PC-9 (cell line): ENCODE results near the gene LAMB4.

Experiments used
- EZH2 ChIP-seq: fragments of 200-600 bp; sonication (generic); IDR thresholded peaks from 2 replicates; pipeline ENCODE4 v1.8.0; 2017; ENCODE audit warnings: antibody characterized with exemption, low read depth
- TF ChIP-seq, protein P1 (sequence below): fragments of 200-600 bp; sonication (generic); conservative IDR thresholded peaks from 2 replicates; pipeline ENCODE4 v1.6.1; 2017; ENCODE audit warnings: mixed run types, antibody characterized with exemption, mild to moderate bottlenecking, moderate library complexity

DNA sequence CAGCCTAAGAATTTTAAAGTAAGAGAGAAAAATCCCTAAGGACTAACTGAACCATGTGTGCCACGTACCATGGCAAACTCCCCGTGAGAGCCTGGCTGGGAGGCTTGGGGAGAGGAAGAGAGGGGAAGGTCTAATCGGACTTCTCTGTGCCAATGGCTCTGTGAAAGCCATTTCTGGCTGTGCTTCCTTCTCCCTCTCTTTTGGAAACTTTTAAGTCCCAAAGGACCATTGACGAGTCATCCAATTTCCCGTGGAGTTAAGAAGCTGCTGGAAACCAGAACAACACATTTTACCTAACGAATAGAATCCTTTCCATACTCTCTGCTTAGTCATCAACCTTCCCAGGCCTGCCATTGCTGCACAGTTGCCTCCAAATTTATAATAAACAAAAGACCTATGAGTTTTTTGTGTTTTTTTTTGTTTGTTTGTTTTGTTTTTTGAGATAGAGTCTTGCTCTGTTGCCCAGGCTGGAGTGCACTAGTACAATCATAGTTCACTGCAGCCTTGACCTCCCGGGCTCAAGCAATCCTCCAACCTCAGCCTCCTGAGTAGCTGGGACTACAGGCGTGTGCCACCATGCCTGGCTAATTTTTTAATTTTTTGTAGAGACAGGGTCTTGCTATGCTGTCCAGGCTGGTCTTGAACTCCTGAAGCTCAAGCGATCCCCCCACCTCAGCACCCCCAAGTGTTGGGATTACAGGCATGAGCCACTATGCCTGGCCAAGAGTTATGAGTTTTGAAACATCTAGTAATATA, 140.4 kb downstream of the LAMB4 start:
- TF ChIP-seq, protein P1, sequence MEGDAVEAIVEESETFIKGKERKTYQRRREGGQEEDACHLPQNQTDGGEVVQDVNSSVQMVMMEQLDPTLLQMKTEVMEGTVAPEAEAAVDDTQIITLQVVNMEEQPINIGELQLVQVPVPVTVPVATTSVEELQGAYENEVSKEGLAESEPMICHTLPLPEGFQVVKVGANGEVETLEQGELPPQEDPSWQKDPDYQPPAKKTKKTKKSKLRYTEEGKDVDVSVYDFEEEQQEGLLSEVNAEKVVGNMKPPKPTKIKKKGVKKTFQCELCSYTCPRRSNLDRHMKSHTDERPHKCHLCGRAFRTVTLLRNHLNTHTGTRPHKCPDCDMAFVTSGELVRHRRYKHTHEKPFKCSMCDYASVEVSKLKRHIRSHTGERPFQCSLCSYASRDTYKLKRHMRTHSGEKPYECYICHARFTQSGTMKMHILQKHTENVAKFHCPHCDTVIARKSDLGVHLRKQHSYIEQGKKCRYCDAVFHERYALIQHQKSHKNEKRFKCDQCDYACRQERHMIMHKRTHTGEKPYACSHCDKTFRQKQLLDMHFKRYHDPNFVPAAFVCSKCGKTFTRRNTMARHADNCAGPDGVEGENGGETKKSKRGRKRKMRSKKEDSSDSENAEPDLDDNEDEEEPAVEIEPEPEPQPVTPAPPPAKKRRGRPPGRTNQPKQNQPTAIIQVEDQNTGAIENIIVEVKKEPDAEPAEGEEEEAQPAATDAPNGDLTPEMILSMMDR: no peak
- TF ChIP-seq EZH2: no peak
